GM12891 (cell line): ENCODE data around the gene ZNF536.

ENCODE experiments used
- PAX5 ChIP-seq: IDR thresholded peaks from 2 replicates; pipeline ENCODE4 v1.6.1; 2011; ENCODE audit warnings: low read length, moderate library complexity, mild to moderate bottlenecking; ENCODE audit not compliant: insufficient read depth, severe bottlenecking
- POLR2A ChIP-seq: IDR thresholded peaks from 2 replicates; pipeline ENCODE4 v1.6.1; 2011; ENCODE audit warnings: low read depth, low read length, control low read depth
- POLR2AphosphoS5 ChIP-seq: IDR thresholded peaks from 2 replicates; pipeline ENCODE4 v1.6.1; 2011; ENCODE audit warnings: low read depth, low read length, control low read depth
- POU2F2 ChIP-seq: IDR thresholded peaks from 2 replicates; pipeline ENCODE4 v1.6.1; 2011; ENCODE audit warnings: low read depth, mild to moderate bottlenecking, control low read depth, low read length, moderate library complexity
- SPI1 ChIP-seq: IDR thresholded peaks from 2 replicates; pipeline ENCODE4 v1.6.1; 2011; ENCODE audit warnings: low read depth, low read length, control low read depth
- TAF1 ChIP-seq: IDR thresholded peaks from 2 replicates; pipeline ENCODE4 v1.6.1; 2011; ENCODE audit warnings: low read depth, low read length, control low read depth

- no peak for TF ChIP-seq TAF1
- no peak for TF ChIP-seq SPI1
- TF ChIP-seq POLR2AphosphoS5, result no peak
- no peak for TF ChIP-seq POU2F2
- TF ChIP-seq POLR2A, result no peak
- no peak for TF ChIP-seq PAX5
These were observed 195.5 kb downstream of the ZNF536 start for GRCh38 chr19:30567536-30568232.
